A549 (cell line): ENCODE measurements around the gene SHOC1. TPM values are rescaled to one million over a fixed set of nuclear protein-coding genes. Genes with fewer than 3 reads are reported as not detected.

ENCODE experiments used
- ATAC-seq, 2 experiments: fragments of 200-7000 bp in 1 of 2; fragments of >200 bp in 1 of 2; cut with Nextera tagmentation in 1 of 2; cut with Tn5 transposase in 1 of 2; 3 replicates each; pipeline versions ENCODE4 v1.8.0 to v1.9.1; 2018 to 2020; ENCODE audit warnings: mild to moderate bottlenecking in 1 of 2, moderate library complexity in 1 of 2
- CTCF ChIA-PET: fragments of 300-600 bp; sonication (Branson Sonifier 250); formaldehyde crosslinking; extraction: SDS; loops from one replicate; lab custom pipeline; 2021; ENCODE audit warnings: antibody characterized with exemption, inconsistent platforms; lab: Yijun Ruan, JAX
- POLR2A ChIA-PET: fragments of 350-600 bp; formaldehyde crosslinking; extraction: SDS; loops from one replicate; lab custom pipeline; 2021; ENCODE audit warnings: antibody characterized with exemption, inconsistent platforms; lab: Yijun Ruan, JAX
- DNase-seq, 2 experiments: peaks; one replicate each; pipeline versions ENCODE4 v3.0.0 to v3.0.0-alpha.2; 2011 to 2016; ENCODE audit warnings: low read depth in 1 of 2, low spot score in 1 of 2
- FAIRE-seq: peaks from 2 replicates; lab custom pipeline; 2011; peaks lifted over from hg19 to GRCh38; lab: Jason Lieb, UNC
- H3K27ac ChIP-seq, 2 experiments: fragments of >200 bp; sonication (Bioruptor Twin); formaldehyde crosslinking; 3 replicates each; pipeline ENCODE4 v1.5.1; 2016 to 2017
- H3K4me1 ChIP-seq: fragments of >200 bp; sonication (Bioruptor Twin); formaldehyde crosslinking; 3 replicates; pipeline ENCODE4 v1.6.1; 2016
- H3K4me2 ChIP-seq: fragments of >200 bp; sonication (Bioruptor Twin); formaldehyde crosslinking; 3 replicates; pipeline ENCODE4 v1.6.1; 2016
- H3K4me3 ChIP-seq: fragments of >200 bp; sonication (Bioruptor Twin); formaldehyde crosslinking; 3 replicates; pipeline ENCODE4 v1.5.1; 2016
- H3K9me3 ChIP-seq: fragments of >200 bp; sonication (Bioruptor Twin); formaldehyde crosslinking; 3 replicates; pipeline ENCODE4 v1.6.1; 2016
- ATOH8 ChIP-seq: fragments of 250-450 bp; sonication (Bioruptor Pico); IDR thresholded peaks from 2 replicates; pipeline ENCODE4 v1.5.0; 2020; ENCODE audit warnings: low read depth, mild to moderate bottlenecking, moderate library complexity
- BHLHE40 ChIP-seq: IDR thresholded peaks from 2 replicates; pipeline ENCODE4 v1.6.1; 2012; ENCODE audit warnings: low read depth, low read length, inconsistent platforms
- CEBPB ChIP-seq, 2 experiments: fragments of >200 bp in 1 of 2; sonication (Bioruptor Twin) in 1 of 2; formaldehyde crosslinking in 1 of 2; IDR thresholded peaks; 2 replicates each; pipeline ENCODE4 v1.6.1; 2012 to 2016
- FOSL2 ChIP-seq, 2 experiments: fragments of 450-650 bp in 1 of 2; fragments of >200 bp in 1 of 2; sonication (Bioruptor Twin) in 1 of 2; formaldehyde crosslinking; IDR thresholded peaks; 2 replicates each; pipeline versions ENCODE4 v1.5.0 to v1.6.1; 2016 to 2020; ENCODE audit warnings: mild to moderate bottlenecking in 1 of 2, moderate library complexity in 1 of 2
- GATA3 ChIP-seq: IDR thresholded peaks from 2 replicates; pipeline ENCODE4 v1.6.1; 2012; ENCODE audit warnings: borderline replicate concordance
- JUN ChIP-seq, 2 experiments: fragments of >200 bp; sonication (Bioruptor Twin); formaldehyde crosslinking; IDR thresholded peaks; 2 replicates in 1 of 2; 3 replicates in 1 of 2; pipeline ENCODE4 v1.6.1; 2016 to 2017
- KDM5A ChIP-seq: fragments of 200-600 bp; sonication (generic); IDR thresholded peaks from 2 replicates; pipeline ENCODE4 v1.6.1; 2016; ENCODE audit warnings: antibody characterized with exemption, mild to moderate bottlenecking
- MAZ ChIP-seq: fragments of 150-350 bp; IDR thresholded peaks from 2 replicates; pipeline ENCODE4 v1.6.1; 2014; ENCODE audit warnings: antibody characterized with exemption, low read depth, low read length, borderline replicate concordance
- MYC ChIP-seq: IDR thresholded peaks from 2 replicates; pipeline ENCODE4 v1.6.1; 2012; ENCODE audit warnings: mild to moderate bottlenecking, inconsistent platforms, low read length, improper control_type of control experiment, borderline replicate concordance
- NR3C1 ChIP-seq: fragments of >200 bp; sonication (Bioruptor Twin); formaldehyde crosslinking; IDR thresholded peaks from 3 replicates; pipeline ENCODE4 v1.6.1; 2017
- RAD21 ChIP-seq, 2 experiments: fragments of >200 bp in 1 of 2; sonication (Bioruptor Twin) in 1 of 2; formaldehyde crosslinking in 1 of 2; IDR thresholded peaks in 1 of 2; conservative IDR thresholded peaks in 1 of 2; 2 replicates in 1 of 2; 3 replicates in 1 of 2; pipeline ENCODE4 v1.6.1; 2012 to 2018; ENCODE audit warnings: inconsistent platforms in 1 of 2
- RFX5 ChIP-seq: fragments of 450-650 bp; IDR thresholded peaks from 2 replicates; pipeline ENCODE4 v1.7.1; 2014; ENCODE audit warnings: antibody characterized with exemption, mild to moderate bottlenecking, moderate library complexity
- SMC3 ChIP-seq: fragments of >200 bp; sonication (Bioruptor Twin); formaldehyde crosslinking; IDR thresholded peaks from 3 replicates; pipeline ENCODE4 v1.6.1; 2018; ENCODE audit warnings: inconsistent platforms
- SREBF2 ChIP-seq: fragments of 450-650 bp; IDR thresholded peaks from 2 replicates; pipeline ENCODE4 v1.6.1; 2014; ENCODE audit warnings: mild to moderate bottlenecking, moderate library complexity
- TP53 ChIP-seq: fragments of 250-450 bp; sonication (Bioruptor Pico); IDR thresholded peaks from 2 replicates; pipeline ENCODE4 v1.5.0; 2021; ENCODE audit warnings: mild to moderate bottlenecking, moderate library complexity
- WGBS: methylation state at CpG from one replicate; pipeline ENCODE4 v1.1.6; 2017; ENCODE audit errors: missing lambda C conversion rate; 5-methylcytosine and 5-hydroxymethylcytosine counted together
- polyA plus RNA-seq, 4 experiments: library from polyadenylated mRNA; depleted of rRNA in 3 of 4; stranded (reverse); fragments of >200 nt; fragmentation: RNase III in 1 of 4; extraction: RNeasy Plus Mini Kit Qiagen cat#74134 plus additional on column Dnase treatment in 1 of 4; gene quantifications; 2 replicates in 3 of 4; 3 replicates in 1 of 4; pipeline ENCODE4 v1.2.3, GENCODE V29; 2011 to 2017
- TF ChIP-seq, protein P1 (sequence below): fragments of 250-450 bp; sonication (Bioruptor Pico); IDR thresholded peaks from 2 replicates; pipeline ENCODE4 v1.5.0; 2021; ENCODE audit warnings: mild to moderate bottlenecking, moderate library complexity, borderline replicate concordance

SHOC1 gene
- polyA plus RNA-seq, 2 of the 4 experiments (the other 2 are of a cell fraction) = not detected

- H3K4me2 ChIP-seq = no peak overlapping the region
- H3K9me3 ChIP-seq = no peaks in the 10 kb centered on the region
- TF ChIP-seq SREBF2 (no peak), BHLHE40 (no peak), MYC (no peak), KDM5A (no peak), RFX5 (no peak), JUN (IDR thresholded peaks at IDR 0.05) (no peak), RAD21 (conservative IDR thresholded peaks at IDR 0.05 in 1 of 2, IDR thresholded peaks at IDR 0.05 in 1 of 2) (peak; percentile 48 to 55), ATOH8 (CRISPR knock-in tag) (no peak), TP53 (no peak), SMC3 (peak; percentile 44; the same call in 2 of the 3 replicates)
- TF ChIP-seq, protein P1, sequence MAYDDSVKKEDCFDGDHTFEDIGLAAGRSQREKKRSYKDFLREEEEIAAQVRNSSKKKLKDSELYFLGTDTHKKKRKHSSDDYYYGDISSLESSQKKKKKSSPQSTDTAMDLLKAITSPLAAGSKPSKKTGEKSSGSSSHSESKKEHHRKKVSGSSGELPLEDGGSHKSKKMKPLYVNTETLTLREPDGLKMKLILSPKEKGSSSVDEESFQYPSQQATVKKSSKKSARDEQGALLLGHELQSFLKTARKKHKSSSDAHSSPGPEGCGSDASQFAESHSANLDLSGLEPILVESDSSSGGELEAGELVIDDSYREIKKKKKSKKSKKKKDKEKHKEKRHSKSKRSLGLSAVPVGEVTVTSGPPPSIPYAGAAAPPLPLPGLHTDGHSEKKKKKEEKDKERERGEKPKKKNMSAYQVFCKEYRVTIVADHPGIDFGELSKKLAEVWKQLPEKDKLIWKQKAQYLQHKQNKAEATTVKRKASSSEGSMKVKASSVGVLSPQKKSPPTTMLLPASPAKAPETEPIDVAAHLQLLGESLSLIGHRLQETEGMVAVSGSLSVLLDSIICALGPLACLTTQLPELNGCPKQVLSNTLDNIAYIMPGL (CRISPR knock-in tag) = no peak
- no peak overlapping the region for H3K27ac ChIP-seq
- peaks cover 5% of the 10 kb centered on the region; the same call in 1 of the 3 replicates for H3K4me1 ChIP-seq
- peak in 1 of 2 experiments; percentile 32 for DNase-seq
- 54% methylated on average over 4 of the region's 4 CpGs for WGBS
- ATAC-seq = 0 out of 6 replicates have a peak, but pooled peaks of 1 of the 2 experiments have one; percentile 30
- H3K4me3 ChIP-seq = no peak overlapping the region
- POLR2A ChIA-PET = no interaction called here
- no peak for FAIRE-seq
- CTCF ChIA-PET = interaction anchor here (0.6 to 1.5 kb wide), 7 partner anchors 24 to 194 kb away, joined by 3 to 5 read pairs (median 3); partner anchors contain the start of gene UGCG
Observed at GRCh38 chr9:111828193-111828592, 33.5 kb upstream of the SHOC1 start.

DNA sequence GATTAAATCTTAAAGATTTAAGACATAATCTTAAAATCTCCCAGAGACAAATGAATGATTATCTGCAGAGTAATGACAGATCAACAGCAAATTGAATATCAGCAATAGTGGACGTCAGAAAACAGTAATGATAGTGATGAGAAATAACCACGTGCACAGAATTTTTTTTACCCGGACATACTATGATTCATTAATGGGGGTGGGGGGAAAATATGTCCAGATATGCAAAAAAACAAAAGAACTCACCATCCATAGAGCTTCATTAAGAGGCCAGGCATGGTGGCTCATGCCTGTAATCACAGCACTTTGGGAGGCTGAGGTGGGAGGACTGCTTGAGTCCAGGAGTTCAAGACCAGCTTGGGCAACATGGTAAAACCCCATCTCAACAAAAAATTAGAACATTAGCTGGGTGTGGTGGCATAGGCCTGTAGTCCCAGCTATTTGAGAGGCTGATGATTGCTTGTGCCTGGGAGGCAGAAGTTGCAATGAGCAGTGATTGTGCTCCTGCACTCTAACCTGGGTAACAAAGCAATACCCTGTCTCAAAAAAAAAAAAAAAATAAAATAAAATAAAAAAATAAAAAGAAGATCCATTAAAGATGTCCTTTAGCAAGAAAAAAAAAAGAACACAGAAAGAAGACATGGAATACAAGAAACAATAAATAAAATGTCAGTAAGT, 30.9 kb upstream of the SHOC1 start:
- ATAC-seq = no peak

GRCh38 chr9:111821006-111821528, 26.3 kb upstream of the SHOC1 start:
- H3K9me3 ChIP-seq = no peaks in the 10 kb centered on the region
- ATAC-seq = no peak
- no peak overlapping the region for H3K27ac ChIP-seq
- H3K4me3 ChIP-seq = no peak overlapping the region
- POLR2A ChIA-PET = no interaction called here
- CTCF ChIA-PET = interaction anchor here (1.5 kb wide), 2 partner anchors 11 to 292 kb away, joined by 3 read pairs; no protein-coding TSS in a partner anchor
- TF ChIP-seq GATA3 (no peak), NR3C1 (no peak), MAZ (no peak)
- TF ChIP-seq, all 56 proteins: peak for 0
- DNase-seq = no peak
- WGBS = 76% methylated on average over 5 of the region's 5 CpGs
- Histone ChIP-seq H3K4me2 (no peak overlapping the region), H3K4me1 (peaks cover 5% of the 10 kb centered on the region; the same call in 1 of the 3 replicates)
- FAIRE-seq = no peak

More for the DNA sequence above, 30.9 kb upstream of the SHOC1 start:
- FAIRE-seq = no peak
- H3K27ac ChIP-seq = 0 out of 6 replicates have a peak overlapping the region, but pooled peaks of 1 of the 2 experiments have one; percentile 44
- POLR2A ChIA-PET = interaction anchor here (0.7 kb wide), 1 partner anchor 70 kb away, joined by 4 read pairs; no protein-coding TSS in a partner anchor
- TF ChIP-seq FOSL2 (IDR thresholded peaks at IDR 0.05) (no peak), FOSL2 (CRISPR knock-in tag; IDR thresholded peaks at IDR 0.05) (peak; percentile 50), CEBPB (IDR thresholded peaks at IDR 0.05) (no peak)
- peaks cover 5% of the 10 kb centered on the region; the same call in 1 of the 3 replicates for H3K4me1 ChIP-seq
- no peaks in the 10 kb centered on the region for H3K9me3 ChIP-seq
- no peak overlapping the region for H3K4me2 ChIP-seq
- CTCF ChIA-PET = interaction anchor here (1.2 to 1.4 kb wide), 2 partner anchors 240 to 536 kb away, joined by 3 to 4 read pairs; no protein-coding TSS in a partner anchor
- H3K4me3 ChIP-seq = no peak overlapping the region
- no peak for DNase-seq
- WGBS = 31% methylated on average over 3 of the region's 3 CpGs
